GM19463 (cell line): ENCODE data around the gene KIFBP.
A peak's percentile ranks its signal among the peaks of the same experiment; 100 is the strongest.
"Not testable (repeated sequence)": the region's sequence is repeated elsewhere in the genome, so short reads cannot be mapped to it uniquely, and the experiment has no call there.

Experiments used
- ATAC-seq: cut with Tn5 transposase; IDR thresholded peaks from one replicate; pipeline ENCODE4 v1.9.1; 2021; ENCODE audit warnings: mild to moderate bottlenecking, moderate library complexity; ENCODE audit not compliant: unreplicated experiment

The KIFBP gene

DNA sequence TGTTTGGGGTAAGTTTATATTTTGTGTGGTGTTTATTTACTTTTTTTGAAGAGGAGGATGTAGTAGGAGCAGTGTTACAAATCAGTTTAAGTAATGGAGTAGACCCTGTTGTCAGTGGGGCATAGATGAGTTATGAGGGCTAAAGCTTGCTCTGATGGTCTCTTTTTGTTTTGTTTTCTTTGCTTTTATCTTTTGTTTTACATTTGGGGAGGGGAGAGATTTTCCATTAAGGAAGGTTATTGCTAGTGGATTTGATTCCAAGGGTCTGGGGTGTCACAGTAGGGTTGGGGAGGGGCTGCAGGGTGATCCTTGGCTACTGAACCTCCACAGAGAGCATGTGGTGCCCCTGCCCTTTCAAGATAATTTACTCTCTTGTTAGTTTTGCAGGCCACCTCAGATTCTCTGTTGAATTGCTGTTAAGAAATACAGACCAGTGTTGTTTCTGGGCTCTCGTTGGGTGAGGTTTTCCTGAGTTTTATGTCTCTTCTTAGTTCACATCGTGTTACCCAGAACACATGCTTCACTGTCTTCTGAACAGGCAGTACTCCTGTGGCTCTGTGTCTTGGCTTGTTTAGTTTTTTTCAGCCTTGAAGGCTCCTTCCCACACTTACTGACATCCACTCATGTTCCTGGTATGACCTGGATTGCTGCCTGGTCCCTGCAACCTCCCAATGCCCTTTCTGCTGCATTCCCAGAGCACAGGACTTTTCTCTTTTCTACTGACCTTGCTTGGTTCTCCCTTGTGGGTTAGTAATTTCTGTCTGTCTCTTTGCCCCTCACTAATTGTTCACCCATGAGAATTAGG is 4.2 kb downstream of the KIFBP start:
- no peak for ATAC-seq

DNA sequence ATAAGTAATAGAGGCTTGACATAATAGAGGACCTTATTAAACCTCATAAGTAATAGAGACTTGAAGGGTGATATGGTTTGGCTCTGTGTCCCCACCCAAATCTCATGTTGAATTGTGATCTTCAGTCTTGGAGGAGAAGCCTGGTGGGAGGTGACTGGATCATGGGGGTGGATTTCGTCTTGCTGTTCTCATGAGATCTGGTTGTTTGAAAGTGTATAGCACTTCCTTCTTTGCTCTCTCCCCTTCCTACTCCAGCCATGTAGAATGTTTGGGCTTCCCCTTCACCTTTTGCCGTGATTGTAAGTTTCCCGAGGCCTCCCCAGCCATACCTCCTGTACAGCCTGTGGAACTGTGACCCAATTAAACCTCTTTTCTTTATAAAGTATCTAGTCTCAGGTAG is 8.6 kb downstream of the KIFBP start:
- ATAC-seq: peak; percentile 2

GRCh38 chr10:69004821-69005220 is 16.2 kb downstream of the KIFBP start:
- no peak for ATAC-seq

DNA sequence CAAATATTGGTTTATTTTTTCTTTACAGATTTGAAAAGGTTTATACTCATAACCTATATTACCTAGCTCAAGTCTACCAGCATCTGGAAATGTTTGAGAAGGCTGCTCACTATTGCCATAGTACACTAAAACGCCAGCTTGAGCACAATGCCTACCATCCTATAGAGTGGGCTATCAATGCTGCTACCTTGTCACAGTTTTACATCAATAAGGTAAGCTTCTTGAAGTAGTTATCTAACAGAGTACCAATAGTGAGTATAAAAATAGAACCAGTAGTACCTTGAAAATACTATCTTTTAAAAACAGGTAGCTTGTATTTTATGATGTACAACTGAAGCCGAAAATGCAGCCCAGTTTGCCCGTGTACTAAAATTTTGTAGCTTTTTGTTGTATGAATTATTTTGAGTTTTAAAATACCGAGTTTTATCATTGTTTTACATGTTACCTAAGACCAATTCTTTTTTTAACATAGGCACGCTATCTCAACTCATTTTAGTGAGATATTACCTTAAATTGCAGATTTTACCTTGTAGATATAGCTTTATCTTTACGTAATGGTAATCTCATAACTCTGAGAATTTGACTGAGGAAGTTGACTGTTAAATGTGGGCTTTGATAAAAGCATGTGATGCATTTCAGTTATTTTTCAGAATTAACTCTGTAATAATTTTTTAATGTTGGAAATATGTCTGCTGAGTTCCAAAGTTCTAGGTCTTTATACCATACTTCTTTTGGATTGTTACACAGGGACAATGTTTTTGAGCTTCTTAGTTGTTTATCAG is 17.3 kb downstream of the KIFBP start:
- ATAC-seq: no peak

DNA sequence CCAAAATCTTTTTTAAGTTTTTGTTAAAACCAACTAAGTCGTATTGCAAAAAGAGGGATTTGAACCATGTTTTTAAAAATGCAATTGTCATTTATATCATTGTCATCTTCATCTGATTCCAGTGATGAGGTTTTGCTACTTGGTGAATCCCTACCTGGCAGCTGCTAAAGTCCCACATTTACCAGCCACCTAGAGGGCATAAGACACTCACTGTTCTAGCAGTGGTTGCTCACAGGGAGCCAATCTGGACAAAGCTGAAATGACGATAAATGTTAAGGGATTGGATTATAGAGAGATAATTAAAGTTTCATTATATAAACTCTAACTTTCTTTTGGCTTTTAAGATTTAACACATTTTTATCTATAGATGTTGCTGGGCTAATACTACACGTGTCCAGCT is 18.7 kb downstream of the KIFBP start:
- no peak for ATAC-seq

GRCh38 chr10:69009360-69009759 is 20.8 kb downstream of the KIFBP start:
- no peak for ATAC-seq

- no peak for ATAC-seq
These were observed 21.6 kb downstream of the KIFBP start for GRCh38 chr10:69010151-69010640.

DNA sequence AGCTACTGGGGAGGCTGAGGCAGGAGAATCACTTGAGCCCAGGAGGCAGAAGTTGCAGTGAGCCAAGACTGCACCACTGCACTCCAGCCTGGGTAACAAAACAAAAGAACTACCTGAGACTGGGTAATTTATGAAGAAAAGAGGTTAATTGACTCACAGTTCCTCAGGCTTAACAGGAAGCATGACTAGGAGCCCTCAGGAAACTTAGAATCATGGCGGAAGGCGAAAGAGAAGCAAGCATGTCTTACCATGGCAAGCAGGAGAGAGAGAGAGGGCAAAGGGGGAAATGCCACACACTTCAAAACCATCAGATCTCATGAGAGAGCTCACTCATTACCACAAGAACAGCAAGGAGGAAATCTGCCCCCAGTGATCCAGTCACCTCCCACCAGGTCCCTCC is 24.2 kb downstream of the KIFBP start:
- ATAC-seq: not testable (repeated sequence)

DNA sequence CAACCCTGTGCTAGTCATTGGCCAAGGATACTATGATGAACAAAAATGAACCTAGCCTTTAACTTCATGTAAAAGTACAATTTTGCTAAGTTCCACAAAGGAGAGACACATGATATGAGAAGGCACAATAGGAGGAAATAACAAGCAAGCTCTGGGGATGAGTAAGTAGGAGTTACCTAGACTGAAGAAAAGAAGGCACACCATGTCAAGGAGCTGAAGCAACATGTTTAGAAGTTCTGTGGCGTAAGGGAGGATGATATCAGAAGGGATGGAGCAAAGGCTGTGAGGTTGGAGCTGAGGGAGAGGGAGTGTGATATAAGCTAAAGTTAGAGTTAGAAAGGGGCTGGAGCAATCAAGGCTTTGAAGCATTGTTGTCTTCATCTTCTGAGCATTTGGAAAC is 25.6 kb downstream of the KIFBP start:
- ATAC-seq: no peak

GRCh38 chr10:69018613-69019012 is 30.0 kb downstream of the KIFBP start:
- ATAC-seq: no peak

DNA sequence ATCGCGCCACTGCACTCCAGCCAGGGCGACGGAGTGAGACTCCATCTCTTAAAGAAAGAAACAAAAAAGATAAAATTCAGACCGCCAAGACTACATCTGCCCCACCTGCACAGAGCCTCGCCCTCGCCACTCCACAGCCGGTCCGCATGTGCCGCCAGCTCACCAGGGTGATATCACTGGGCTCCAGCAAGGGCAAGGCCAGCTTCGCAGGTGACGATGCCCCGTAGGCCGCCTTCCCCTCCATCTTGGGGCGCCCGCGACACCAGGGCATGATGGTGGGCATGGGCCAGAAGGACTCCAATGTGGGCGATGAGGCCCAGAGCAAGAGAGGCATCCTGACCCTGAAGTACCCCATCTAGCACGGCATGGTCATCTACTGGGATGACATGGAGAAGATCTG is 34.0 kb downstream of the KIFBP start:
- no peak for ATAC-seq

DNA sequence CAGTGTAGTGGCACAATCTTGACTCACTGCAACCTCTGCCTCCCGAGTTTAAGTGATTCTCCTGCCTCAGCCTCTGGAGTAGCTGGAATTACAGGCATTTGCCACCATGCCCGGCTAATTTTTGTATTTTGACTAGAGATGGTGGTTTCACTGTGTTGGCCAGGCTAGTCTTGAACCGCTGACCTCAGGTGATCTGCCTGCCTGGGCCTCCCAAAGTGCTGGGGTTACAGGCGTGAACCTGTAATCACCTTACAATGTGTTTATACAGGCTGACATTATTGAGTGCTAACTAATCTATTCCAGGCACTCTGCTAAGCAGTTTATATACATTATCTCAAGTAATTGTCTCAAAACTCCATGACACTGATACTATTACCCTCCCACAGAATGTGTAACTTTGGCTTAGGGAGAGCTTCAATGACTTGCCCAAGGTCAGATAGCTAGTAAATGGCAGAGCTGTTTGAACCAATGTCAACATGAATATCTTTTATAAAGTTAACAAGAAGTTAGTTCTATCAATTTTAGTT is 36.8 kb downstream of the KIFBP start:
- ATAC-seq: no peak

DNA sequence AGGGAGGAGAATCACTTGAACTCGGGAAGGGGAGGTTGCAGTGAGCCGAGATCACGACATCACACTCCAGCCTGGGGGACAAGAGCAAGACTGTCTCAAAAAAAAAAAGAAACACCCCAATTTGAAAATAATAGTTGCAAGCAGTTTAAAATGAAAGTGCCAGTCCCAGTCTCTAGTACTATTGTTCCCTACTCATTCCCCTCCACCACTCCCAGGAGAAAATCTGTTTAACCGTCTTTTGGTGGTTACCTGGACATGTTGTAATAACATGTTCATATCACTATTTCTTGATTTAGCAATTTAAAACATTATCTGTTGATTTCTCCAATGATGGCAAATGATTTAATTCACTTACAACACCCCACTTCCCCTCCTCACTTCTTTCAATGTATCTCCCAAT is 44.7 kb downstream of the KIFBP start:
- no peak for ATAC-seq

DNA sequence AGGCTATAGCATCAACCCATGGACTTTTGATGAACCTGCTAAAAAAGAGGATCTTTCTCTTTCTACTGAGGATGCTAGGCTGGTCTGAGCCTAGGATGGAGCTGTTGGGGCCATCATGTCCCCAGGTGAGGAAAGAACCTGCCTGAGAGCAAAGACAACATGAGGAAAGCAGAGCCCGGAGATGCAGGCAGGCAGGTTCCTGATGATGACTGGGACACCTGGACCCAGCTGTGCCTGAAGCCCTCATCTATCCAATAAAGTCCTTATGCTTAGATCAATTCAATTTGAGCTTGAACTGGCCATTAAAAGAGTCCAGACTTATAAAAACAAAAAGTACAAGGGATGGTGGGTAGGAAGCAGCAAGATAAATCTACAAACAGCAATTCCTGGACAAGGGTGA is 48.9 kb downstream of the KIFBP start:
- no peak for ATAC-seq

- not testable (repeated sequence) for ATAC-seq
These were observed 52.3 kb downstream of the KIFBP start for GRCh38 chr10:69040904-69041303.

DNA sequence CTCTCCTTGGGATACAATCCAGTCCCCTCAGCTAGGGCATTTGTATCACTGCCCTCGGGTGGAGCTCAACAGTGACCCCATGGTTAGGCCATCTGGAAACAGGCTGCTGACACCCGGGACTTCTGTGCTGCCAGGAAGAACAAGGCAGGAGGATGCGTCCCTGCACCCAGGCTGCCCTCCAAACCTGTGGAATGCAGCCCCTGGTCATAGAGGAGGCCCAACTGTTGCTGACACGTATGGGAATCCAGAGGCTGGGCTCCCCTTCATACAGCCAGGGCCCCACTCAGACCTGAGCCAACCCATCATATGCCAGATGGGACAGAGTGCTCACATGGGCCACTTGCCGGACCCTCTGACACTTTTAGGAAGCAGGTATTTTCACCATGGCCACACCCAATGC is 53.8 kb downstream of the KIFBP start:
- no peak for ATAC-seq

DNA sequence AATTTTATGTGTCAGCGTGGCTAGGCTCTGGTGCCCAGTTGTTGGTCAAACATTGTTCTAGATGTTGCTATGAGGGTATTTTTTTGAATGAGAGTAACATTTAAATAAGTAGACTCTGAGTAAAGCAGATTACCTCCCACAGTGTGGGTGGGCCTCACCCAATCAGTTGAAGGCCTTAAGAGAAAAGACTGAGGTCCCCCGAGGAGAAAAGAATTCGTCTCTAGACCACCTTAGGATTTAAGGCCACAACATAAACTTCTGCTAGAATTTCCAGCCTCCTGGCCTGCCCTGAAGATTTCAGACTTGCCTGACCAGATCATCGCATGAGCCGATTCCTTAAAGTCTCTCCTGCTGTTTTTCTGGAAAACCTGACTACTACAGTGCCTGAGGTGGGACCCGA is 54.2 kb downstream of the KIFBP start:
- ATAC-seq: no peak

DNA sequence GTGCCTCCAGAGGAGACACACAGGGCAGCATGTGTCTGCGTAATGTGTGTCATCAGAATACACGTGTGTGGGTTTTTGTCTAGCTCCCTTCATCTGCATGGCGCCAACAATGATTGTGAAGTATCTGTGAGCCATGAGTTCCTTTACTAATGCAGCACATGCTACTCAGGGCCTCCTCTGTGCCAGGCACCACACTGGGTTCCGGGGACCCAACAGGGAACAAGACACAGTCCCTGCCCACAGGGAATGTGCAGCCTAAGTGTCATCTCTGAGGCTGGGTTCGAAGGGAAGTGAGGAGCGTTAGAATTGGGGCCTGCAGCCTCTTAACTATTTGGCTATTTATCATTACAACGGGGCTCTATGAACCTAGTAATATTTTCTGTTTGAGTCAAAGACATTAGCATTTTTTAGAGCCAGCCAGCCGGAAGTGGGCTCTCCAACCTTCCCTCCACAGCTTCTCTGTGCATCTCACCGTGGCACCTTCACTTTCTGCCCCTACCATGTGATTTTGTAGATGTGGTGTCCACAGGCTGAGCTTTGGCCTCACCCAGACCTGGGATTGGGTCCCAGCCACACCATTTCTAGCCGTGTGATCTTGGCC is 55.4 kb downstream of the KIFBP start:
- peak; percentile 58 for ATAC-seq

GRCh38 chr10:69044546-69044945 is 55.9 kb downstream of the KIFBP start:
- no peak for ATAC-seq

DNA sequence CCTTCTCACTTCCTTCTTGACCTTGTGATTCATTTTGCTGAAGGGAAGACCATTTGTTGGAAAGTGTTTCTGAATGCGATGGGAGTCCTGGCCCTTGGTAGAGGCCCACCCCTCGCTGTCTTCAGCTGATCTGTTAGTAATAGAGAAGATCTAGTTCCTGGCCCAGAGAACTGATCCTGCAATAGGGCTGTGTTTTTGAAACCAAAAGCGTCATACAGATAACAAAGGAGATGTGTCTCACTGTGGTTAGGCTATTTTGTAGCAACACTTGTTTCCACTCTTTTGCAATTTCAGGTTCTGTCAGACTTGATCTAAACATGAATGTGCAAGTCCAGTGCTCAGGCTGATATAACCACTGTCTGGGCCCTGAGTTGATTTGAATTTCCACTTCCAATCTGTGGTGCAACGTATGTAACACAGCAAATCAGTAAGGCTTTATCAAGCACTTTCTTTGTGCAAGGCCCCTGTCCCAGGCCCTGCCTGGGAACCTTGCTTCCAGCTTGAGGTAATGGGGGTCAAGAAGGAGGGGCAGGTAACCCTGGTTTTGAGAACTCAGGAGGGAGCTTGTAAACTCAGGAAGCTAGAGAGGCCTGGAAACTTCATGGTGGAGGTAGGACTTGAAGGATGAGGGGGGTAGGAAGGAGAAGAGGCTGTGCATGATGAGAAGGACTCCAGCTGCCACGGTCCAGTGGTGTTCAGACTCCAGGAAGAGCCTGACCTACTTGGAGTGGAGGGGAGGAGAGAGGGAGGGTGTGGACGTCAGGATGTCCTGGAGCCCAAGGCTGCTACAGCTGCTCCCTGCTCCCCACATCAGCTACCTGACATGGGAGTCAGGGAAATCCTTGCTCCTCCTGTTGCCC is 57.1 kb downstream of the KIFBP start:
- peak; percentile 61 for ATAC-seq
